Osteocyte (in vitro differentiated cells): ENCODE data around the gene KCNN1. TPM values are rescaled to one million over a fixed set of nuclear protein-coding genes. Genes with fewer than 3 reads are reported as not detected.

ENCODE experiments used
- DNase-seq: peaks from one replicate; pipeline ENCODE4 v3.0.0; 2021; ENCODE audit warnings: mixed read lengths; ENCODE audit not compliant: unreplicated experiment; ENCODE audit errors: extremely low spot score
- H3K27ac Mint-ChIP-seq: one replicate; pipeline ENCODE4 v1.8.0; 2021; ENCODE audit warnings: mild to moderate bottlenecking, mixed read lengths; ENCODE audit not compliant: unreplicated experiment
- H3K27me3 Mint-ChIP-seq: one replicate; pipeline ENCODE4 v1.8.0; 2021; ENCODE audit warnings: mixed read lengths; ENCODE audit not compliant: unreplicated experiment
- H3K36me3 Mint-ChIP-seq: one replicate; pipeline ENCODE4 v1.8.0; 2021; ENCODE audit warnings: mixed read lengths; ENCODE audit not compliant: unreplicated experiment
- H3K4me1 Mint-ChIP-seq: one replicate; pipeline ENCODE4 v1.8.0; 2021; ENCODE audit warnings: mixed read lengths; ENCODE audit not compliant: unreplicated experiment
- H3K4me3 Mint-ChIP-seq: one replicate; pipeline ENCODE4 v1.8.0; 2021; ENCODE audit warnings: mild to moderate bottlenecking, moderate library complexity, mixed read lengths; ENCODE audit not compliant: unreplicated experiment
- H3K9me3 Mint-ChIP-seq: one replicate; pipeline ENCODE4 v1.8.0; 2021; ENCODE audit warnings: mixed read lengths; ENCODE audit not compliant: unreplicated experiment
- total RNA-seq: library from RNA; stranded (reverse); gene quantifications from 2 replicates; pipeline ENCODE4 v1.2.1, GENCODE V29; 2021
- TF ChIP-seq, protein P1 (sequence below): fragments of 200-600 bp; sonication (generic); IDR thresholded peaks from 2 replicates; pipeline ENCODE4 v1.5.0; 2021; ENCODE audit warnings: antibody characterized with exemption, mild to moderate bottlenecking, moderate library complexity

The KCNN1 gene
- total RNA-seq, 1 donor from 2014 or later, result not detected

DNA sequence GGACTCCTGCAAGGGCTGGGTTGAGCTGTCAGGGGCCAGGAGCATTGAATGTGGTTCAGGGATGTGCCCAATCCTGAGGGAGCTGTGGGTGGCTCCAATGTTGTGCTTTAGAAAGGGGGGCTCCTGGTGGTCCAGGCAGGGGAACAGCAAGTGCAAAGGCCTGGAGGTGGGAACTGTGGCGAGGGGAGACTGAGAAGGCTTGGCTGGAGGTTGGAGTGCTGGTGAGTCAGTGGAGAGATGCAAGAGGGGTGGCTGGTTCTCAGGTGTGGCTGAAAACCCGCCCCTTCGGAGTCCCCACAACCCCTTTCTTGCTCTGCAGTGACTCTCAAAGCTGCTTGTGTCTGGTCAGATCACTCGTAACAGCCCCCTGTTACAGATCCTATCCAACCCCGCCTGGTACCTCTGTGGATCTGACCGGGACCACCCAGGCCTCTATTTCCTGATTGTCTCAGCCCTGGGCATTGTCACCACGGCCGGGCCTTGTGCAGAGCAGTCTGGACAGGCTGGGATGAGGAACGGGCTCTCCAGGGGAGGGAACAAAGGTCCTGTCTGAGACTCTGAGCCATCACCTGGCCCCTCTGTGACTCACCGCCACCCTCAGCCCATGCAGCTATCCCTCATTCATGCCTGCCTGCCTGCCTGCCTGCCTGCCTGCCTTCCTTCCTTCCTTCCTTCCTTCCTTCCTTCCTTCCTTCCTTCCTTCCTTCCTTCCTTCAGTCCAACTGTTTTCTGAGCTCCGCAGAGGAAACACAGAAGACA lies 1.4 kb upstream of the KCNN1 start:
- TF ChIP-seq, protein P1, sequence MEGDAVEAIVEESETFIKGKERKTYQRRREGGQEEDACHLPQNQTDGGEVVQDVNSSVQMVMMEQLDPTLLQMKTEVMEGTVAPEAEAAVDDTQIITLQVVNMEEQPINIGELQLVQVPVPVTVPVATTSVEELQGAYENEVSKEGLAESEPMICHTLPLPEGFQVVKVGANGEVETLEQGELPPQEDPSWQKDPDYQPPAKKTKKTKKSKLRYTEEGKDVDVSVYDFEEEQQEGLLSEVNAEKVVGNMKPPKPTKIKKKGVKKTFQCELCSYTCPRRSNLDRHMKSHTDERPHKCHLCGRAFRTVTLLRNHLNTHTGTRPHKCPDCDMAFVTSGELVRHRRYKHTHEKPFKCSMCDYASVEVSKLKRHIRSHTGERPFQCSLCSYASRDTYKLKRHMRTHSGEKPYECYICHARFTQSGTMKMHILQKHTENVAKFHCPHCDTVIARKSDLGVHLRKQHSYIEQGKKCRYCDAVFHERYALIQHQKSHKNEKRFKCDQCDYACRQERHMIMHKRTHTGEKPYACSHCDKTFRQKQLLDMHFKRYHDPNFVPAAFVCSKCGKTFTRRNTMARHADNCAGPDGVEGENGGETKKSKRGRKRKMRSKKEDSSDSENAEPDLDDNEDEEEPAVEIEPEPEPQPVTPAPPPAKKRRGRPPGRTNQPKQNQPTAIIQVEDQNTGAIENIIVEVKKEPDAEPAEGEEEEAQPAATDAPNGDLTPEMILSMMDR, result no peak
- H3K9me3 Mint-ChIP-seq, result no peaks in the 10 kb centered on the region

DNA sequence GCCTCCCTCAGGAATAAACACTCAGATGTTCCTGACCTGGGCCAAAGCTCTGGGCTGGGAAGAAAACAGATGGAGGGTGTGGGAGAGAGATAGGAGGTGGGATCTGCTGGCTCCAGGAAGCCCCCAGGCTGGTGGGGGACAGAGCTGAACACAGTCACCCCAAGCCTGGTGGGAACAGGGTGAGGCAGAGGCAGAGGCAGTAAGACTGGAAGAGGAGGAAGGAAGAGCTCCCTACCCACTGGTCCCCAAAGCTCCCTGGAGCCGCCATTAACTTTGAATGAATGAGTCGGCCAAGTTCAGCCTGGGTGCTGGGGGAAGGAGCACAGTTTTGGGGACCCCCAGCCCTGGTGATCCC lies 801 bp upstream of the KCNN1 start:
- no peak for DNase-seq
- TF ChIP-seq, protein P1, result no peak
- Mint-ChIP-seq H3K27me3 (peaks cover 48% of the 10 kb centered on the region), H3K9me3 (no peaks in the 10 kb centered on the region), H3K4me1 (peaks cover 7% of the 10 kb centered on the region), H3K27ac (no peak overlapping the region), H3K36me3 (no peaks in the 10 kb centered on the region), H3K4me3 (no peak overlapping the region)

More for the DNA sequence above, 1.4 kb upstream of the KCNN1 start:
- peaks cover 52% of the 10 kb centered on the region for H3K27me3 Mint-ChIP-seq
- no peak overlapping the region for H3K27ac Mint-ChIP-seq
- H3K36me3 Mint-ChIP-seq, result no peaks in the 10 kb centered on the region
- no peak overlapping the region for H3K4me3 Mint-ChIP-seq
- peaks cover 7% of the 10 kb centered on the region for H3K4me1 Mint-ChIP-seq
- DNase-seq, result no peak

DNA sequence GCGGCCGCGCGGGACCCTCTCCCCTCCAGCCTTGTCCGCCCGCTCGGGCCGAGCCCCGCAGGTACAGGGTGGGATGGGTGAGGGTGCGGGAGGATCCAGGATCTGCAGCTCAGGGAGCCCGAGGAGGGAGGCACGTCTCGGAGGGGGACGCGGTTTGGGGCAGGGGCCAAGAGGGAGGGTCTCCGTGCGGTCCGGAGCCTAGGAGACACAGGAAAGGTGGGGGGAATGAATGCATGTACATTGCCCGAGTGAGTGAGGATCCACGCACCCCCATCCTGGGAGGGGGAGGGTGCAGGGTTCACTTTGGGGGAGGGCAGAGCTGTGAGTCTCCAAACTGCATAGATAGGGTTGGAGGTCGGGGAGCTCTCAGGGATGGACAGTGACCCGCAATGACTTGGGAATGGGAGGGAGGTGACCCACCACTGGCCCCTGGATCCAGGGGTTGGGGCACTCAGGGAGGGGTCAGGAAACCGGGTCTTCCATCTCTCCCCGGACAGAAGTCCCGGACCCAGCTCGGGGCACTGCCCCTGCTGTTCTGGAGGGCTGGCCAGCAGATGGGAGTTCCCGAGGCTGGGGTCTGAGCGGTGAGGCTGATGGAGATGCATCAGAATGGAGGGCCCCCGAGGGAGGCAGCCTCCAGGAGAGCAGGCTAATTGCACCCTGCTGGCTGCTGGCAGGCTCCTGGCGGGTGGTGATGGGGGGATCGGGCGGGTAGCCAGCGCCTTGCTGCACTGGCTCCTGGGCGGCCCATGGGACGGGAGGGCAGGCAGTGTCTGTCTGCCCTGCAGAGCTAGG lies 547 bp downstream of the KCNN1 start:
- H3K9me3 Mint-ChIP-seq, result no peaks in the 10 kb centered on the region
- peaks cover 49% of the 10 kb centered on the region for H3K27me3 Mint-ChIP-seq
- H3K4me3 Mint-ChIP-seq, result peak overlapping the region; percentile 52
- DNase-seq, result no peak
- peaks cover 7% of the 10 kb centered on the region for H3K4me1 Mint-ChIP-seq
- TF ChIP-seq, protein P1, result no peak
- H3K27ac Mint-ChIP-seq, result no peak overlapping the region
- no peaks in the 10 kb centered on the region for H3K36me3 Mint-ChIP-seq

DNA sequence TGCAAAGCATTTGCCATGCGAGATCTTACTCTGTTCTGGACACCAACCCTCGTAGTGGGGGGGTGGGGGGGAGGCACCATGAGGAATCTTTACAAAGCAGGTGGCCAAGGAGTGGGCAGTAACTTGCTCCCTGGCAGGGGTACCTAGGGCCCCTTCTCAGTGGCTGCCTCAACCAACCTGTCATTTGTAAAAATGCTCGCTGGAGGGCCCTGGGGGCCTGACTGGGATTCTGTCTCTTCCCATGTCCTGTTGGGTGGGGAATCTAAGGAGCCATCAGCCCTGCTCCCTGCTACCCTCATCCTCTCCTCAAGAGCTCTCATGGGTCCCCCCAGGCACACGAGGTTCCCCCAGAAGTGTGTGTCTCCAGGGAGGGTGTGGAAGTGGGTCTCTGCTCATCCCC lies 1.5 kb downstream of the KCNN1 start:
- Mint-ChIP-seq H3K9me3 (no peaks in the 10 kb centered on the region), H3K27me3 (peaks cover 50% of the 10 kb centered on the region), H3K4me3 (no peak overlapping the region), H3K36me3 (no peaks in the 10 kb centered on the region), H3K4me1 (peaks cover 7% of the 10 kb centered on the region), H3K27ac (no peak overlapping the region)
- TF ChIP-seq, protein P1, result no peak
- no peak for DNase-seq
